ENCODE data around the gene CAPN14. TPM values are rescaled to one million over a fixed set of nuclear protein-coding genes. Genes with fewer than 3 reads are reported as not detected.

The CAPN14 gene
- total RNA-seq, 1 experiment from 2014 or later: not detected

DNA sequence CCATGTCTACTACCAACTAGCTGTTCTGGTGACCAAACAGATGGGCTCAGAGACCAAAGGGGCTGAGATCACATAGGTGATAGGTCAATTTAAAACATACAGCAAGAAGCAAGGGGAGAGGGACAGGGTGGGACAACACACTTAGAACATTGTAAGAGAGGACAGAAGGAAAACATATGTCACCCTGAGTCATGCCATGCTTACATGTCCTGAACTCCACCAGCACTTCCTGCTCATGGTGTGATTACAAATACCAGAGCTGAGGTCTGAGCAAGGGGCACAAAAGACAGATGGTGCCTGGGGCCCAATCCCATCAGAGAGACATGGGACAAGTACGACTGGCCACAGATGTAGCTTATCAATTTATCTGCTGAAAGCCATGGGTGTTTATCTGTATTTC is 50.4 kb downstream of the CAPN14 start:
- no peaks in the 10 kb centered on the region for H3K4me1 Mint-ChIP-seq (ENCODE audit: insufficient read depth, unreplicated experiment)
- TF ChIP-seq, protein P1, sequence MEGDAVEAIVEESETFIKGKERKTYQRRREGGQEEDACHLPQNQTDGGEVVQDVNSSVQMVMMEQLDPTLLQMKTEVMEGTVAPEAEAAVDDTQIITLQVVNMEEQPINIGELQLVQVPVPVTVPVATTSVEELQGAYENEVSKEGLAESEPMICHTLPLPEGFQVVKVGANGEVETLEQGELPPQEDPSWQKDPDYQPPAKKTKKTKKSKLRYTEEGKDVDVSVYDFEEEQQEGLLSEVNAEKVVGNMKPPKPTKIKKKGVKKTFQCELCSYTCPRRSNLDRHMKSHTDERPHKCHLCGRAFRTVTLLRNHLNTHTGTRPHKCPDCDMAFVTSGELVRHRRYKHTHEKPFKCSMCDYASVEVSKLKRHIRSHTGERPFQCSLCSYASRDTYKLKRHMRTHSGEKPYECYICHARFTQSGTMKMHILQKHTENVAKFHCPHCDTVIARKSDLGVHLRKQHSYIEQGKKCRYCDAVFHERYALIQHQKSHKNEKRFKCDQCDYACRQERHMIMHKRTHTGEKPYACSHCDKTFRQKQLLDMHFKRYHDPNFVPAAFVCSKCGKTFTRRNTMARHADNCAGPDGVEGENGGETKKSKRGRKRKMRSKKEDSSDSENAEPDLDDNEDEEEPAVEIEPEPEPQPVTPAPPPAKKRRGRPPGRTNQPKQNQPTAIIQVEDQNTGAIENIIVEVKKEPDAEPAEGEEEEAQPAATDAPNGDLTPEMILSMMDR (IDR thresholded peaks at IDR 0.05; ENCODE audit: unreplicated experiment): no peak

DNA sequence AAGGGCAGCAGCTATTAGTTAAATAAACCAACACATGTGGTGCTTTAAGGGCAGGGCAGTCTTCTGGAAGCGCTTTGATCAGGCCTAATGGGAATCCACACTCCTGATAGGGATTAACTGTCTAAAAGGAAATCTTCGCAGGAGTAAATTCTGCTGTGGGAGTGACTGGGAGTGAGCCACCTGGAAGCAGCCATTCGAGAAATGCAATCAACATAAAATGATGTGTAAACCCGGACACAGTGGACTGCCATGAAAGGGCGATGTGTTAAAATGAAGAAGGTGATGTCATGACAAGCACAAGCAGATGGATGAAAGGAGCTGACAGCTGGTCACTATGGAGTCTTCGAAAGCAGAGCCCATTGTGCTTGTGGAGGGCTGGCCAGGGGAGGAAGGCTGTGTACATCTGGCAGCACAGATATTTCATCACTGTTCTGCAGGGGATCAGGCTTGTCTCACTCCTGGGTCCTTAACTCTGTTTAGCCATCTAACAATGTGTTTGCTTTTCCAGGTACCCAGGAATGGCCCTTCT is 54.2 kb downstream of the CAPN14 start:
- intact Hi-C loops (cut with micrococcal nuclease): no loop called here
- Mint-ChIP-seq H3K4me3 (ENCODE audit: unreplicated experiment) (no peak overlapping the region), H3K36me3 (ENCODE audit: insufficient read depth, unreplicated experiment) (no peaks in the 10 kb centered on the region), H3K9me3 (ENCODE audit: unreplicated experiment) (no peaks in the 10 kb centered on the region), H3K27ac (ENCODE audit: low read depth, unreplicated experiment) (no peak overlapping the region), H3K27me3 (ENCODE audit: insufficient read depth, unreplicated experiment) (peaks cover 24% of the 10 kb centered on the region), H3K4me1 (ENCODE audit: insufficient read depth, unreplicated experiment) (no peaks in the 10 kb centered on the region)
- TF ChIP-seq, protein P1 (IDR thresholded peaks at IDR 0.05; ENCODE audit: unreplicated experiment): no peak
- POLR2A ChIA-PET: no interaction called here
- no peak for DNase-seq (ENCODE audit: unreplicated experiment)
- CTCF ChIA-PET: no interaction called here
- no TSS peak for BruUV-seq (replicated peaks)

More for the DNA sequence above, 50.4 kb downstream of the CAPN14 start:
- no TSS peak for BruUV-seq (replicated peaks)
- intact Hi-C loops (cut with micrococcal nuclease): no loop called here
- no peaks in the 10 kb centered on the region for H3K36me3 Mint-ChIP-seq (ENCODE audit: insufficient read depth, unreplicated experiment)
- ChIA-PET POLR2A (no interaction called here), CTCF (interaction anchor here (0.6 to 7.4 kb wide), 5 partner anchors 9 to 454 kb away, joined by 3 to 140 read pairs (median 3); no protein-coding TSS in a partner anchor)
- no peak overlapping the region for H3K4me3 Mint-ChIP-seq (ENCODE audit: unreplicated experiment)
- DNase-seq (ENCODE audit: unreplicated experiment): no peak
- H3K9me3 Mint-ChIP-seq (ENCODE audit: unreplicated experiment): no peaks in the 10 kb centered on the region
- peaks cover 38% of the 10 kb centered on the region for H3K27me3 Mint-ChIP-seq (ENCODE audit: insufficient read depth, unreplicated experiment)
- H3K27ac Mint-ChIP-seq (ENCODE audit: low read depth, unreplicated experiment): no peak overlapping the region

DNA sequence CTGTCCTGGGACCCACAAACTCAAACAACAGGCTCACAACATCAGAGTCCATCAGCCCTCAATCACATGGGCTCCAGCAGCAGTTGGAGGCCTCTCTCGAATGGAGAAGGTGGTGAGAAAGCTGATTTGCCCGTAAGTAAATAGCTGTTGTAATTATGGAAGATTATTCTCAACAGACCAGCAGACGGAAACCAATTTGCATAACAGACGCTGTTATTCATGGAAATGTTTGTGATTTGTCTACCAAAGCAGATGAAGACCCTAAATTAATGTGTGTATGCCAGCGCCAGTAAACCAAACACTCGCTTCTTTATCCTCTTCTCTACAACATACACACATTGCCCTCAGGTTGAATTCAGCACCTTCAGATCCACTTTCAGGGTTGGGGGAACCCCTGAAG is 55.7 kb downstream of the CAPN14 start:
- Mint-ChIP-seq H3K27me3 (ENCODE audit: insufficient read depth, unreplicated experiment) (peaks cover 27% of the 10 kb centered on the region), H3K27ac (ENCODE audit: low read depth, unreplicated experiment) (no peak overlapping the region), H3K9me3 (ENCODE audit: unreplicated experiment) (no peaks in the 10 kb centered on the region), H3K4me3 (ENCODE audit: unreplicated experiment) (no peak overlapping the region), H3K36me3 (ENCODE audit: insufficient read depth, unreplicated experiment) (no peaks in the 10 kb centered on the region), H3K4me1 (ENCODE audit: insufficient read depth, unreplicated experiment) (no peaks in the 10 kb centered on the region)
- ChIA-PET CTCF (interaction anchor here (0.6 to 1.5 kb wide), 3 partner anchors 8 to 990 kb away, joined by 3 to 7 read pairs (median 4); no protein-coding TSS in a partner anchor), POLR2A (no interaction called here)
- intact Hi-C loops (cut with micrococcal nuclease): no loop called here
- no peak for DNase-seq (ENCODE audit: unreplicated experiment)
- BruUV-seq (replicated peaks): no TSS peak
- TF ChIP-seq, protein P1 (IDR thresholded peaks at IDR 0.05; ENCODE audit: unreplicated experiment): no peak

DNA sequence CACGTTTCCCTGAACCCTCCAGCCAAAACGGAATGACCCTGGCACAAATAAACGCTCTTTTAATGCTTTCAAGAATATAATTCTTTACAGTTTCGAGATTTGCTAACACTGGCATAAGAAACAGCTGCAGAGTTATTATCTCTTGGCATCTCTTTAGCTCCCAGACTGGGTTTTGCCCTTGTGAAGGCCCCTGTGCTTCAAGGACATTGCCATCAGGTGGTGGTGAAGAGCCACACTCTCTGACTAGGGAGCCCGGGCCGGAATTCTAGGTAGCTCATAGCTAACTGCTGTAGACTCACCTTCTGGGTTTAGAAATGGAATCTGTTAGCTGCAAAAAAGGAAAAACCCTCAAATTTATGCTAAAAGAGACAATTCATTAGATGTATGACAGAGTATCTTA is 65.8 kb downstream of the CAPN14 start:
- TF ChIP-seq, protein P1 (IDR thresholded peaks at IDR 0.05; ENCODE audit: unreplicated experiment): no peak
- intact Hi-C loops (cut with micrococcal nuclease): no loop called here
- Mint-ChIP-seq H3K4me1 (ENCODE audit: insufficient read depth, unreplicated experiment) (no peaks in the 10 kb centered on the region), H3K27me3 (ENCODE audit: insufficient read depth, unreplicated experiment) (peaks cover 33% of the 10 kb centered on the region), H3K4me3 (ENCODE audit: unreplicated experiment) (no peak overlapping the region), H3K9me3 (ENCODE audit: unreplicated experiment) (no peaks in the 10 kb centered on the region), H3K27ac (ENCODE audit: low read depth, unreplicated experiment) (no peak overlapping the region), H3K36me3 (ENCODE audit: insufficient read depth, unreplicated experiment) (no peaks in the 10 kb centered on the region)
- DNase-seq (ENCODE audit: unreplicated experiment): no peak
- BruUV-seq (replicated peaks): no TSS peak
- ChIA-PET POLR2A (interaction anchor here (1.1 kb wide), 1 partner anchor 14 kb away, joined by 3 read pairs; no protein-coding TSS in a partner anchor), CTCF (interaction anchor here (1.4 to 3.7 kb wide), 4 partner anchors 13 to 440 kb away, joined by 4 to 18 read pairs (median 7); partner anchors contain the start of gene GALNT14)

Data from MCF 10A (cell line).